Omental fat pad (tissue), 4 donors: ENCODE results near the gene ATP2B1. TPM values are rescaled to one million over a fixed set of nuclear protein-coding genes. Genes with fewer than 3 reads are reported as not detected.
A peak's percentile ranks its signal among the peaks of the same experiment; 100 is the strongest.

ENCODE experiments used
- ATAC-seq: fragments of 150-250 bp; one replicate; pipeline ENCODE4 v1.9.1; 2016; ENCODE audit warnings: mild to moderate bottlenecking, moderate library complexity; ENCODE audit not compliant: low FRiP score
- DNase-seq: peaks from one replicate; pipeline ENCODE4 v3.0.0-alpha.2; 2019; ENCODE audit warnings: low spot score
- total RNA-seq, 4 donors: library from RNA; depleted of rRNA; stranded (reverse); fragments of >200 nt; gene quantifications; one replicate each; pipeline ENCODE4 v1.1.0, GENCODE V29; 2016
- TF ChIP-seq, protein P1 (sequence below), 3 donors: fragments of 450-650 bp; IDR thresholded peaks; one replicate each; pipeline ENCODE4 v1.5.1; 2016 to 2017; ENCODE audit warnings: antibody characterized with exemption in 3 of 3, mild to moderate bottlenecking in 3 of 3, moderate library complexity in 2 of 3

The ATP2B1 gene
- total RNA-seq, 4 donors from 2014 or later: 29.5 to 116 (median 68.4) TPM

DNA sequence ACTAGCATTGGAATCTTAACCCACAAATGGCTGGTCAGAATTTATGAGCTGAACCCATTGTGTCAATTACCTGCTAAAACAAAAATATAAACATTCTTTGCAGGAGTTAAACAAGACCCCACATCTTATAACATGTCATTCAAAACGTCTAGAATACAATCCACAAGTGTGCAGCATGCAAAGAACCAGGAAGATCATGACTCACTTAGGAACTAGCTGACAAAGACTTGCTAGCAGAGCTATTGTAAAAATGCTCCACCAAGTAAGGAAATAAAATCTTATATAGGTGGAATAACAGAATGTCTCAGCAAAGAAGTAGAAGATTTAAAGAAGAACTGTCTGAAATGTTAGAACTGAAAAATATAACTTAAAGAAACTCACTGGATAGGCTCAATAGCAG is 156.3 kb downstream of the ATP2B1 start:
- TF ChIP-seq, protein P1, sequence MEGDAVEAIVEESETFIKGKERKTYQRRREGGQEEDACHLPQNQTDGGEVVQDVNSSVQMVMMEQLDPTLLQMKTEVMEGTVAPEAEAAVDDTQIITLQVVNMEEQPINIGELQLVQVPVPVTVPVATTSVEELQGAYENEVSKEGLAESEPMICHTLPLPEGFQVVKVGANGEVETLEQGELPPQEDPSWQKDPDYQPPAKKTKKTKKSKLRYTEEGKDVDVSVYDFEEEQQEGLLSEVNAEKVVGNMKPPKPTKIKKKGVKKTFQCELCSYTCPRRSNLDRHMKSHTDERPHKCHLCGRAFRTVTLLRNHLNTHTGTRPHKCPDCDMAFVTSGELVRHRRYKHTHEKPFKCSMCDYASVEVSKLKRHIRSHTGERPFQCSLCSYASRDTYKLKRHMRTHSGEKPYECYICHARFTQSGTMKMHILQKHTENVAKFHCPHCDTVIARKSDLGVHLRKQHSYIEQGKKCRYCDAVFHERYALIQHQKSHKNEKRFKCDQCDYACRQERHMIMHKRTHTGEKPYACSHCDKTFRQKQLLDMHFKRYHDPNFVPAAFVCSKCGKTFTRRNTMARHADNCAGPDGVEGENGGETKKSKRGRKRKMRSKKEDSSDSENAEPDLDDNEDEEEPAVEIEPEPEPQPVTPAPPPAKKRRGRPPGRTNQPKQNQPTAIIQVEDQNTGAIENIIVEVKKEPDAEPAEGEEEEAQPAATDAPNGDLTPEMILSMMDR (IDR thresholded peaks at IDR 0.05): no peak
- DNase-seq: no peak
- no peak for ATAC-seq

DNA sequence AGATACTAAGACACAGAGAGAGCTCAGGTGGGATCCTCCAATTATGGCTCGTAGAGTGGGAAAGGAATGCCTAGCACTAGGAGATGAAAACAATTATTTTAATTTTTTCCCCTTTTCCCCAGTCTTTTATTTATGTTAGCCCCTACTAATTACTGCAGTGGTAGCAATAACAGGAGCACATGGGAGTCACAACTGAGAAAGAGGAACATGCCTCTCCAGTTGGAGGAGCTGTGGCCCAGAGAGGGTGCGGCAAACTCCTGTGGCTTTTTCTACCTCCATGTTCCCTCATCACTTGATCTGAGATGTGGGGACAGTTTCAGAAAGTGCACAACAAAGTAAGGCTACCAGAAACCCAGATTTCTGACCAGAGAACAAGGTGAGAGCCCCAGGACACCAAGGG is 156.9 kb downstream of the ATP2B1 start:
- TF ChIP-seq, protein P1 (IDR thresholded peaks at IDR 0.05): no peak
- no peak for ATAC-seq
- DNase-seq: no peak

DNA sequence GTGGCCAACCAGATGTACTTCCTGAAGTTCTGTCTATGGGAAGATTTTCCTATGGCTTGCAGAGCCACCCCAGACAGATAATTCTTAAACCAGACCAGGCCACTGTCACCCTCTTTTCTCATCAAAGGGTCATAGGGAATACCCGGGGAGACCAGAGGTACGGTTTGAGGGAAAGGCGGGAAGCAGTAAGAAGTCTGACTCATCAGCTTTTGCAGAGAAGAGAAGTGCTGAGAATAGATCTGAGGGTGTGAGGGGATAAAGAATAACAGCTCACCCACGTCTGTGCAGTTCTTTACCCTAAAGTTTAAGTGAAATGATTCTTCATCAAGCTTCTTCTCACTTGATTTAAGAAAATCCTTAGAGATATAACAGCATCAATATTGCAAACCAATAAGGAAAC is 161.5 kb downstream of the ATP2B1 start:
- DNase-seq: no peak
- TF ChIP-seq, protein P1 (IDR thresholded peaks at IDR 0.05): no peak
- ATAC-seq: no peak

DNA sequence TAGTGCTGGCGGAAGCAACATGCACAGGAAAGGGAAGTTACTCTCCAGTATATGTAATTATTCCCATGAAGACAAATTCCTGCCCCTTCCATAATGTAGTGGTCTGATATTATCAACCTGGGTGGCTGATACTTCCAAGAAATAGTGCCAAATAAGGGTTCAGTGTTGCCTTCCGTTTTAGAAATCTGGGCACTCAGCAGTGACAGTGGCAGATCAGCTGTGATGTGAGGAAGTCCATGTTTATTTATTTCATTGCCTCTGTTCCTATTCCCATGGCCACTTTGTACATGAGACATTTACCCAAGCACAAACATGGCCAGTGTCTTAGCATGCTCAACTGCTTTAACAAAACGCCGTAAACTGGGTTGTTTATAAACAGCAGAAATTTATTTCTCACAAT is 162.5 kb downstream of the ATP2B1 start:
- DNase-seq (no peak), ATAC-seq (no peak)
- TF ChIP-seq, protein P1 (IDR thresholded peaks at IDR 0.05): no peak

DNA sequence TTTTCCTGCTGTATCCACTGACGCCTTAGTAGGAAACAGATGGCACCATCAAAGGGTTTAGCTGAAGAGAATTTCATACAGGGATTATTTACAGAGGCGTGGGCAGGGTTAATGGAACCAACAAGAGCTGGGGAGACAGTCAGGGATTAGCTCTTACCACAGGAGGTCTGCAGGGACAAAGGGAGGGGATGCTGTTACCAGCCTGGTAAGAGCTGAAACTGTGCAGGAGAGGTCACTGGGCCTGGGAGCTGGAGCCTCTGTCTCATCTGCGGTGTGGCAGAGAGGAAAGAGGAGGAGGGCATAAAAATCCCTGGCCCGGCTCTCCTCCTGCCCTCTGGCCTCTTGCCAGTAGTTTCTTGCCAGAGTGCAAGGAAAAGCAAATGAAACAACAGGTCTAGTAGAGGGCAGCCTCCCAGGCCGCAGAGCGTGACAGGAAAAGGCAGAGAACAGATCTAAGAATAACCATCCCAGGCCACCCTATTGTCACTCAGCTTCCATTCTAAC is 163.9 kb downstream of the ATP2B1 start:
- DNase-seq (no peak), ATAC-seq (no peak)
- TF ChIP-seq, protein P1 (IDR thresholded peaks at IDR 0.05): no peak

DNA sequence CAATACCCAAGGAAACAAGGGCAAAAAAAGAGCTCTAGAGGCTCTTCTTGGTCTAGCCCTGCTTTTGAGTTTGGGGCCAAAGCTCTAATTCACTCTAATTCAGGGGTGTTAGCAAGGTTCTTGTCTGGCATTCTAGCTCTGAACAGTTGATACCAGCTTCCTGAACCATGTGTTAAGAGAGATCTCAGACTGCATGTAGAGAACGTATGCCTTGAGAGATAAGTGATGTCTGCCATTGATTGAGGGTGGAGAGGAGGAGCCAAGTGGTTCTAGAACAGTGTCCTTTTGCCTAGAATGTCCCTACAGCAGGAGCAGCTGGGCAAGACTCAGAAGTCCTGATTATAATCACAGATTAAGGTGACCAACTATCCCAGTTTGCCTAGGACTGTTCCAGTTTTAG is 164.6 kb downstream of the ATP2B1 start:
- TF ChIP-seq, protein P1 (IDR thresholded peaks at IDR 0.05): no peak
- DNase-seq: no peak

DNA sequence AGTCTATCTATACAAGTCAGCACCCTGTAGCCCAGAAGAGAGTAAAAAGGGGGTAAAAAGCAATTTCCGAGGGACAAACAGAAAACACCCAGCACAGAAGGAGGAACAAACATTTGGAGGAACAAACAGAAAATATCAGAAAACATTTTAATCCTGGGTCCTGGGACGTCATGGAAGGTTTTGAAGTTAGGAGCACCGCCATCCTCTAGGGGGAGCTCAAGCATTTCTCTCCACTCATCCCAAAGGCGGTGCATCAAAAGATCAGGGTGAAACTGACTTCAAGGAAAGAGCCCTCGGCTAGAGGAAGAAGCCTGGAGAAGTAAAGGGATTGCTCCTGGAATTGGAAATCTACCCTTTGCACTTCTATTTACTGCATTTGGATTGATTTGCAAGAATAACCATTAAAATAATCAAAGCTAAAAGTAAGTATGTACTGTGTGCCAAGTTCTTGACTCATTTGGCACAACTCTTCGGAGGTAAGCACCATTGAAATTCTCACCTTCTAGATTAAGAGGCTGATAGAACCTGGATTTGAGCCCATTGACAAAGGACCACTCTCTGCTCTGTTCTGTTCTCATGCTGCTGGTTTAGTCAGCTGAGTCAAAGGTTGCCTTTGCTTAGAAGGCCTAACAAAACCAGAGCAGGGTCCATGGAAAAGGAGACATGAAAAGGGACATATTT is 165.6 kb downstream of the ATP2B1 start:
- no peak for DNase-seq
- TF ChIP-seq, protein P1 (IDR thresholded peaks at IDR 0.05): peak in 2 of 3 donors; percentile 31 to 49
- peak; percentile 75 for ATAC-seq

More for the DNA sequence above, 164.6 kb downstream of the ATP2B1 start:
- ATAC-seq: no peak
